ENCODE measurements around the gene NOL3. TPM values are rescaled to one million over a fixed set of nuclear protein-coding genes. Genes with fewer than 3 reads are reported as not detected.

NOL3 gene
- total and polyA plus RNA-seq, 2 donors (not counting 3 experiments of a cell fraction or from before 2014, with no cell fraction given): 16.0 to 19.4 TPM

GRCh38 chr16:67211674-67212073 is 41.3 kb downstream of the NOL3 start:
- BruUV-seq (replicated peaks): no TSS peak
- POLR2A ChIA-PET: no interaction called here
- intact Hi-C loops (cut with micrococcal nuclease): no loop called here

More at GRCh38 chr16:67211674-67212073, 41.3 kb downstream of the NOL3 start:
- Histone ChIP-seq H4K20me1 (replicated peaks; ENCODE audit: control insufficient read depth, extremely low read depth, insufficient read depth, low read length) (no peaks in the 10 kb centered on the region), H3K79me2 (ENCODE audit: control insufficient read depth, insufficient read depth, low read length) (no peaks in the 10 kb centered on the region), H3K4me2 (ENCODE audit: insufficient read depth, low read length) (no peak overlapping the region), H3K4me3 (replicated peaks in 1 of 3; ENCODE audit: insufficient read depth in 1 of 3, low read depth in 1 of 3, low read length in 3 of 3) (no peak overlapping the region), H3K36me3 (ENCODE audit: control insufficient read depth in 2 of 2, extremely low read depth in 1 of 2, insufficient read depth in 2 of 2, low read length in 2 of 2) (no peaks in the 10 kb centered on the region), H2AFZ (ENCODE audit: low read depth, low read length) (no peak overlapping the region), H3K9me1 (replicated peaks; ENCODE audit: control insufficient read depth, extremely low read depth, insufficient read depth, low read length) (no peaks in the 10 kb centered on the region), H3K27ac (ENCODE audit: insufficient read depth, low read depth, low read length) (no peak overlapping the region), H3K4me1 (ENCODE audit: control insufficient read depth, extremely low read depth, insufficient read depth, low read length) (peaks cover 9% of the 10 kb centered on the region), H3K9me3 (replicated peaks; ENCODE audit: control insufficient read depth, insufficient read depth, low read length) (no peaks in the 10 kb centered on the region), H3K9ac (replicated peaks; ENCODE audit: extremely low read depth, insufficient read depth, low read length) (no peak overlapping the region), H3K27me3 (ENCODE audit: control insufficient read depth in 2 of 2, insufficient read depth in 2 of 2, low read length in 2 of 2) (no peaks in the 10 kb centered on the region)
- CTCF ChIA-PET: interaction anchor here (1.0 to 1.7 kb wide), 3 partner anchors 14 to 37 kb away, joined by 3 to 8 read pairs (median 3); partner anchors contain the start of gene SLC9A5
- TF ChIP-seq FOS (IDR thresholded peaks at IDR 0.05; ENCODE audit: borderline replicate concordance, insufficient read depth, low read length) (no peak), GATA2 (IDR thresholded peaks at IDR 0.05; ENCODE audit: insufficient read depth, insufficient read length, low read depth, low read length) (no peak), MAX (IDR thresholded peaks at IDR 0.05; ENCODE audit: insufficient read depth, insufficient read length) (no peak), POLR2A (IDR thresholded peaks at IDR 0.05; ENCODE audit: low read depth, low read length) (no peak), POLR2AphosphoS5 (IDR thresholded peaks at IDR 0.05; ENCODE audit: insufficient read depth, low read depth, low read length) (no peak), CTCF (IDR thresholded peaks at IDR 0.05; ENCODE audit: extremely low read depth in 1 of 2, insufficient read depth in 1 of 2, low read depth in 1 of 2, low read length in 2 of 2) (no peak), JUN (IDR thresholded peaks at IDR 0.05; ENCODE audit: borderline replicate concordance, insufficient read depth, insufficient read length, low read depth) (no peak), EZH2 (IDR thresholded peaks at IDR 0.05; ENCODE audit: borderline replicate concordance, low read depth, low read length, severe bottlenecking) (no peak), MYC (IDR thresholded peaks at IDR 0.05; ENCODE audit: low read depth, low read length) (no peak)
- FAIRE-seq (no peak), DNase-seq (ENCODE audit: low read depth, low spot score) (no peak)
- dilution Hi-C loops (cut with MboI; ENCODE audit: extremely low pct_ligation_motif_present, low sequenced_read_pairs): no loop called here
